GM12875 (cell line): ENCODE data around the gene PNKD.
"Not testable (repeated sequence)": the region's sequence is repeated elsewhere in the genome, so short reads cannot be mapped to it uniquely, and the experiment has no call there.

Experiments
- H3K4me3 ChIP-seq: one replicate; pipeline ENCODE4 v1.5.1; 2011; ENCODE audit warnings: low read depth, low read length, control low read depth
- TF ChIP-seq, protein P1 (sequence below): IDR thresholded peaks from 2 replicates; pipeline ENCODE4 v1.5.1; 2011; ENCODE audit warnings: low read depth, mild to moderate bottlenecking, control low read depth, inconsistent platforms, low read length, moderate library complexity, borderline replicate concordance; ENCODE audit not compliant: insufficient read depth

Gene PNKD

DNA sequence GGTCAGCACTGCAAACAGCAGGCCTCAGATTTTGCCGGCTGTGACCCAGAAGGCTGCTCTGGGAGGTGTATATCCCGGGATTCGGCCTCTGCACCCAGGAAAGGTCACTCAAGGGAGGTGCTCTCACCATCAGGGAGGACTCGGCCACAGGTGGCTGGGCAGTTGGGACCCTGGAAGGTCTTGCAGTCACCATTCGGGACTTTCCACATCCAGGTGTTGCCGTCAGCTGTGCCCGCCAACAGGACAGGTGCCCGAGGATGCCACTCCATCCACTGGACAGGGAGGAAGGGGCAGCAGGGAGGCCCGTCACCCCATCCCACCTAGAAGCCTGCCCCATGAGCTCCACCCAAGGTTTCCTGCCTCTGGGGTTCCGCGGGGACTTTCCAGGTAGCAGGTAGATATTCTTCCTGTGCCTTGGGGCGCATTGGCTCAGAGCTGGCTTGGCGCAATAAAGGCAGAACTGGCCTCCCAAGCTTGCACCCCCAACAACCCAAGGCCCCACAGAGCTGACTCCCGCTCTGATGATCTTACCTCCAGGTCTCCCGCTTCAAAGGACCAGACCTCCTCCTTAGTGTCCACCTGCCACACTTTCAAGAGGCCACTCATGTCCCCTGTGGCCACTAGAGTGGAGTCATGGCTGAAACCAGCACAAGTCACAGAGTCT lies 3.9 kb upstream of the PNKD start:
- TF ChIP-seq, protein P1, sequence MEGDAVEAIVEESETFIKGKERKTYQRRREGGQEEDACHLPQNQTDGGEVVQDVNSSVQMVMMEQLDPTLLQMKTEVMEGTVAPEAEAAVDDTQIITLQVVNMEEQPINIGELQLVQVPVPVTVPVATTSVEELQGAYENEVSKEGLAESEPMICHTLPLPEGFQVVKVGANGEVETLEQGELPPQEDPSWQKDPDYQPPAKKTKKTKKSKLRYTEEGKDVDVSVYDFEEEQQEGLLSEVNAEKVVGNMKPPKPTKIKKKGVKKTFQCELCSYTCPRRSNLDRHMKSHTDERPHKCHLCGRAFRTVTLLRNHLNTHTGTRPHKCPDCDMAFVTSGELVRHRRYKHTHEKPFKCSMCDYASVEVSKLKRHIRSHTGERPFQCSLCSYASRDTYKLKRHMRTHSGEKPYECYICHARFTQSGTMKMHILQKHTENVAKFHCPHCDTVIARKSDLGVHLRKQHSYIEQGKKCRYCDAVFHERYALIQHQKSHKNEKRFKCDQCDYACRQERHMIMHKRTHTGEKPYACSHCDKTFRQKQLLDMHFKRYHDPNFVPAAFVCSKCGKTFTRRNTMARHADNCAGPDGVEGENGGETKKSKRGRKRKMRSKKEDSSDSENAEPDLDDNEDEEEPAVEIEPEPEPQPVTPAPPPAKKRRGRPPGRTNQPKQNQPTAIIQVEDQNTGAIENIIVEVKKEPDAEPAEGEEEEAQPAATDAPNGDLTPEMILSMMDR: no peak
- H3K4me3 ChIP-seq: no peak overlapping the region

DNA sequence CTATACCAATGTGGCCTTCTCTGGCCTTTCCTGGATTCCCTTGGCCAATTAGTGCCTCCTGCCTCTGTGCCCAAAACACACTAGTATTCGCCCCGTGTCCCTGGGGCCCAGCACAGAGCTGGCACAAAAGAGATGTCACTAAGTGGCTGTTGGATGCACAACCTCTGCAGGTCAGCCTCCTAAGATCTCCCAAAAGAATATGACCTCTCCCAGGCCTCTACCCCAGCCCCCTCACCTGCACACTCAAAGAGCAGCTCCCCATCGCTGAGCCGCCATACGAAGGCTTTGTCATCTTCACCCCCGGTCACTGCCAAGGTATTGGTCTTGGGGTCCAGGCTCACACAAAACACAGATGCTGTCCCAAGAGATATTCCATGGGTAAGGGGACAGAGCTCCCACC lies 3.1 kb upstream of the PNKD start:
- TF ChIP-seq, protein P1: no peak

DNA sequence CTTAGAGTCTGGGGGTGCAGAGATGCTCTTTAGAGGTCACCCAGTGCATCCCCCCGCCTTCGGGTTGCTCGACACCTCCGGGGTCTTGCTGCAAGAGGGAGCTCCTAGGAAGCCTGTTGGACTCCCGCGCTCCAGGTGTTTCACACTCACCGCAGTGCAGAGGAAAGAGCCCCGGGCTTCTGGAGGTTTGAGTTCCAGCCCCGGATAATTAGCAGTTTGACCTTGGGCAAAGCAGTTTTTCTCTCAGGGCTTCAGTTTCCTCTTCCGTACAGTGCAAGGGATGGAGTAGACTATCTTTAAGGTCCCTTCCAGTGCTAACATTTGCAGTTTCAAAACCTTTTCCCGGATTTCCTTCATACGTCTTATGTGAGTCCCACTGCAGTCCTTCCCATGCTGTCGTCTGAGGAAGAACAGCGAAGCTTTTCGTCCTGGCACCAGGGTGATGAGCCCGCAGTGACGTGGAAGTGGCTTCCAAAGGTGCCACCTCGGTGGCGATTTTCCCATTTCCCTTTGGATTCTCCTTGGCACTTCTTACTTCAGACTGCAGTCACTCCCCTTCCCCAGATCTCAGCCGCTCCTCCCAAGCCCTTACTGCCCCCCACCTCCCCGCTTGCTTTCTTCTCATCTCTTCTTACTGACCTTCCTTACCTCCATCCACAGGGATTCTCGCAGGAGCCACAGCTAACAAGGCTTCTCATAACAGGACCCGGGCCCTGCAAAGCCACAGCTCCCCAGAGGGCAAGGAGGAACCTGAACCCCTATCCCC lies 585 bp downstream of the PNKD start:
- peak overlapping the region; percentile 75 for H3K4me3 ChIP-seq
- TF ChIP-seq, protein P1: no peak

More for the DNA sequence above, 3.1 kb upstream of the PNKD start:
- H3K4me3 ChIP-seq: no peak overlapping the region

DNA sequence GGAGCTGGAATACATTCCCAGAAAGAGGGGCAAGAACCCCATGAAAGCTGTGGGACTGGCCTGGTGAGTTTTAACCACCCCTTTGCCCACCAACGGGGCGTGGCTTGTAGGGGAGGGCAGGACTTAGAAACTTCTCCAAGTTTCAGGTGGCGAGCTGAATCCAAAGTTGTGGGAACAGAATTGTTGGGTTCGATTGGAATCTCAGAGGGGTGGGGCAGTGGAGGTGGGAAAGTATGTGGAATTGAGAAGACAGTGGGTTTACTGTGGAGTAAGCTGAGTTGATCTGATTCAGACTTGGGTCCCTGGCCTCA lies 1.1 kb downstream of the PNKD start:
- TF ChIP-seq, protein P1: no peak
- H3K4me3 ChIP-seq: no peak overlapping the region

DNA sequence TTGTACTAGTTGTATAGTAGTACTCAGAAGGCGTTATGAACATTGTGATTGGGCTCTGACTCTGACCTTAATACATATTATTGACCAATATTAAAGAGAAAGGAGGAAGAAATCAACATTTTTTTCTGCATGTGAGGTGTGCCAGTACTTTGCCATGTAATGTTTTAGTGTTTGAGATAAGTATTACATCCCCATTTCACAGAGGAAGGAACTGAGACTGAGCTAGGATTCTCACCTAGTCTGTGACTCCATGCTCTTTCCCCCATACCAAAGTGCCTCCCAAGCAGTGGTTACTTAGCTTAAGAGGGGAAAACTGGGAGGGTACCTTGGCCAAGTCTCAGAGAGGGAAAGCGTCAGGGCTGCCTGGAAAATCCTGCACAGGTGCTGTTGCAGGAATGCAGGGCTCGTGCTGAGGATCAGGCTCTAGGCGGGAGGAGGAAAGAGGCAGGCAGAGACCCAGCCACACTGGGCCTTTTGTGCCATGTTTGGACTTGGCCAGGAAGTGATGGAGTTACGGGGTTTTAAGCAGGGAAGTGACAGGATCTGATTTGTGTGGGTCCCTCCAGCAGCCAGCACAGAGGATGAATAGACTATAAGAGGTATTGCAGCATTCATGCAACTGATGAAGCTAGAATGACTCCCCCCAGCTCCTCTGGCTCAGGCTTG lies 1.7 kb downstream of the PNKD start:
- no peak overlapping the region for H3K4me3 ChIP-seq
- TF ChIP-seq, protein P1: no peak

DNA sequence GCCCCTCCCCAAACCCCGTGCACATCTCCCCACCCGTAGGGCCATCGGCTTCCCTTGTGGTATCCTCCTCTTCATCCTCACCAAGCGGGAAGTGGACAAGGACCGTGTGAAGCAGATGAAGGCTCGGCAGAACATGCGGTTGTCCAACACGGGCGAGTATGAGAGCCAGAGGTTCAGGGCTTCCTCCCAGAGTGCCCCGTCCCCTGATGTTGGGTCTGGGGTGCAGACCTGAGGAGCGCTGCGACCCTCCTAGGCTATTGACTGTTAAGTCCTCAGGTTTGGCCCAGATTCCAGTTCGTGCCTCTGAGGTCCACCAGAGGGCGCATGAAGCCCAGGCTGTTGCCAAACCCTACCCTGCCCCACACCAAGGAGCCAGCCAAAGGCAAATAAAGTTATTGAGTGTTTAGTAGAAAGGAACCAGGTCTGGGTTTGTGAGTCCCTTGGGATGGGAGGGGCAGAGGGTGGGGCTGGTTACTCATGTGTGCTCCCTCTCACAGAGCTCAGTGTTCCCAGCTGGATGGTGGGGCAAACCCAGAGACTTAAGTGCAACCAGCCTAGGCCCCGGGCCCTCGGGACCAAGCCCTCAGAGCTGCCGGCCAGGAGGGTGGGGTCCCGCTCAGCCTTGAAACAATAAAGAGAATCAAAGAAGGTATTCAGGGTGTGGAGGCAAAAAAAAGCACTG lies 2.4 kb downstream of the PNKD start:
- H3K4me3 ChIP-seq: no peak overlapping the region
- TF ChIP-seq, protein P1: peak; percentile 92

DNA sequence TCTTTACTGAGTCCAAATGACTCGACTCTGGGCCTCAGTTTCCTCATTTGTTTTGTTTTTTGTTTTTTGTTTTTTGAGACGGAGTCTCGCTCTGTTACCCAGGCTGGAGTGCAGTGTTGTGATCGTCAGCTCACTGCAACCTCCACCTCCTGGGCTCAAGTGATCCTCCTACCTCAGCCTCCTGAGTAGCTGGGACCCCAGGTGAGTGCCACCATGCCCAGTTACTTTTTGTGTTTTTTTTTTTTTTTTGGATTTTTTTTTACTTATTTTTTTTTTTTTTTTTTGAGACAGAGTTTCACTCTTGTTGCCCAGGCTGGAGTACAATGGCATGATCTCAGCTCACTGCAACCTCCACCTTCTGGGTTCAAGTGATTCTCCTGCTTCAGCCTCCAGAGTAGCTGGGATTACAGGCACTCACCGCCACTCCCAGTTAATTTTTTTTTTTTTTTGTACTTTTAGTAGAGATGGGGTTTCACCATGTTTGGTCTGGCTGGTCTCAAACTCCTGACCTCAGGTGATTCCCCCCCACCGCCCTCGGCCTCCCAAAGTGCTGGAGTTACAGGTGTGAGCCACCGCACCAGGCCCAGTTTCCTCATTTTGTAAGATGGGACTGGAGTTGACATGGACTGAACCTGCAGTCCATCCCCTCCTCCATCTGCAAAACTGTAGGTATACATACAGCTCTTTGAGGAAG lies 3.0 kb downstream of the PNKD start:
- H3K4me3 ChIP-seq: not testable (repeated sequence)
